Breast epithelium (tissue), 4 donors: ENCODE measurements around the gene ZNF862. TPM values are rescaled to one million over a fixed set of nuclear protein-coding genes. Genes with fewer than 3 reads are reported as not detected.

ENCODE experiments used
- DNase-seq, 2 donors: peaks; one replicate each; pipeline ENCODE4 v3.0.0-alpha.2; 2019; ENCODE audit warnings: low spot score in 2 of 2
- H3K27ac ChIP-seq, 2 donors: fragments of 200-600 bp; sonication (generic) in 1 of 2; one replicate each; pipeline ENCODE4 v1.5.1; 2016 to 2019; ENCODE audit warnings: mild to moderate bottlenecking in 1 of 2
- H3K27me3 ChIP-seq, 2 donors: fragments of 200-600 bp; sonication (generic) in 1 of 2; one replicate each; pipeline versions ENCODE4 v1.5.1 to v1.6.0; 2017 to 2019; ENCODE audit warnings: control low read depth in 1 of 2, mild to moderate bottlenecking in 1 of 2
- H3K36me3 ChIP-seq: fragments of 200-600 bp; one replicate; pipeline ENCODE4 v1.5.1; 2019
- H3K4me1 ChIP-seq, 2 donors: fragments of 200-600 bp; sonication (generic); one replicate each; pipeline ENCODE4 v1.5.1; 2016 to 2019; ENCODE audit warnings: control low read depth in 1 of 2
- H3K4me3 ChIP-seq, 3 donors: fragments of 200-600 bp; sonication (generic); 1 replicate in 2 of 3; 2 replicates in 1 of 3; pipeline ENCODE4 v1.5.1; 2016 to 2019; ENCODE audit warnings: mild to moderate bottlenecking in 3 of 3, moderate library complexity in 2 of 3
- H3K9me3 ChIP-seq, 2 donors: fragments of 200-600 bp; sonication (generic) in 1 of 2; one replicate each; pipeline ENCODE4 v1.5.1; 2016 to 2019; ENCODE audit warnings: control low read depth in 1 of 2
- POLR2A ChIP-seq: fragments of 450-650 bp; IDR thresholded peaks from one replicate; pipeline ENCODE4 v1.6.1; 2016; ENCODE audit warnings: antibody characterized with exemption, mild to moderate bottlenecking, moderate library complexity
- POLR2AphosphoS5 ChIP-seq, 3 donors: sonication (generic); formaldehyde crosslinking; IDR thresholded peaks; one replicate each; pipeline ENCODE4 v1.6.1; 2017; ENCODE audit warnings: antibody characterized with exemption in 3 of 3
- intact Hi-C: fragments of 100-400 bp; cut with DNase I; formaldehyde crosslinking; loops from one replicate; pipeline ENCODE4 v1.15.1; 2023; ENCODE audit warnings: low total_unique reads
- total RNA-seq, 3 donors: library from RNA; depleted of rRNA; stranded (reverse); fragments of >200 nt; gene quantifications; one replicate each; pipeline ENCODE4 v1.1.0, GENCODE V29; 2016
- TF ChIP-seq, protein P1 (sequence below), 3 donors: fragments of 450-650 bp; IDR thresholded peaks; one replicate each; pipeline ENCODE4 v1.5.1; 2016 to 2017; ENCODE audit warnings: antibody characterized with exemption in 3 of 3, mild to moderate bottlenecking in 3 of 3, moderate library complexity in 3 of 3

ZNF862 gene
- total RNA-seq, 3 donors from 2014 or later = 21.4 to 27.8 (median 27.2) TPM

- Histone ChIP-seq H3K4me3 (no peak overlapping the region), H3K9me3 (no peaks in the 10 kb centered on the region), H3K27me3 (no peaks in the 10 kb centered on the region), H3K4me1 (no peaks in the 10 kb centered on the region), H3K27ac (no peak overlapping the region), H3K36me3 (peaks cover 4% of the 10 kb centered on the region)
- no peak for TF ChIP-seq POLR2A
- TF ChIP-seq, protein P1, sequence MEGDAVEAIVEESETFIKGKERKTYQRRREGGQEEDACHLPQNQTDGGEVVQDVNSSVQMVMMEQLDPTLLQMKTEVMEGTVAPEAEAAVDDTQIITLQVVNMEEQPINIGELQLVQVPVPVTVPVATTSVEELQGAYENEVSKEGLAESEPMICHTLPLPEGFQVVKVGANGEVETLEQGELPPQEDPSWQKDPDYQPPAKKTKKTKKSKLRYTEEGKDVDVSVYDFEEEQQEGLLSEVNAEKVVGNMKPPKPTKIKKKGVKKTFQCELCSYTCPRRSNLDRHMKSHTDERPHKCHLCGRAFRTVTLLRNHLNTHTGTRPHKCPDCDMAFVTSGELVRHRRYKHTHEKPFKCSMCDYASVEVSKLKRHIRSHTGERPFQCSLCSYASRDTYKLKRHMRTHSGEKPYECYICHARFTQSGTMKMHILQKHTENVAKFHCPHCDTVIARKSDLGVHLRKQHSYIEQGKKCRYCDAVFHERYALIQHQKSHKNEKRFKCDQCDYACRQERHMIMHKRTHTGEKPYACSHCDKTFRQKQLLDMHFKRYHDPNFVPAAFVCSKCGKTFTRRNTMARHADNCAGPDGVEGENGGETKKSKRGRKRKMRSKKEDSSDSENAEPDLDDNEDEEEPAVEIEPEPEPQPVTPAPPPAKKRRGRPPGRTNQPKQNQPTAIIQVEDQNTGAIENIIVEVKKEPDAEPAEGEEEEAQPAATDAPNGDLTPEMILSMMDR (IDR thresholded peaks at IDR 0.05) = no peak
- no peak for TF ChIP-seq POLR2AphosphoS5 (IDR thresholded peaks at IDR 0.05)
- intact Hi-C loops = no loop called here
- no peak for DNase-seq
Observed at GRCh38 chr7:149859876-149860275, 21.7 kb downstream of the ZNF862 start.

- no peaks in the 10 kb centered on the region for H3K4me1 ChIP-seq
- peaks cover 4% of the 10 kb centered on the region for H3K36me3 ChIP-seq
Observed at GRCh38 chr7:149860821-149861727, 22.9 kb downstream of the ZNF862 start.

GRCh38 chr7:149861728-149862045, 23.5 kb downstream of the ZNF862 start:
- H3K4me3 ChIP-seq = no peak overlapping the region
- H3K4me1 ChIP-seq = no peaks in the 10 kb centered on the region
- no peaks in the 10 kb centered on the region for H3K27me3 ChIP-seq
- intact Hi-C loops = no loop called here
- no peaks in the 10 kb centered on the region for H3K9me3 ChIP-seq
- TF ChIP-seq POLR2A (no peak), POLR2AphosphoS5 (IDR thresholded peaks at IDR 0.05) (no peak)
- TF ChIP-seq, protein P1 (IDR thresholded peaks at IDR 0.05) = no peak
- no peak for DNase-seq
- no peak overlapping the region for H3K27ac ChIP-seq
- H3K36me3 ChIP-seq = peaks cover 4% of the 10 kb centered on the region

More at GRCh38 chr7:149860821-149861727, 22.9 kb downstream of the ZNF862 start:
- H3K4me3 ChIP-seq = no peak overlapping the region
- no peaks in the 10 kb centered on the region for H3K27me3 ChIP-seq
- TF ChIP-seq POLR2A (no peak), POLR2AphosphoS5 (IDR thresholded peaks at IDR 0.05) (no peak)
- TF ChIP-seq, protein P1 (IDR thresholded peaks at IDR 0.05) = no peak
- H3K27ac ChIP-seq = no peak overlapping the region
- H3K9me3 ChIP-seq = no peaks in the 10 kb centered on the region
- intact Hi-C loops = no loop called here
- no peak for DNase-seq

DNA sequence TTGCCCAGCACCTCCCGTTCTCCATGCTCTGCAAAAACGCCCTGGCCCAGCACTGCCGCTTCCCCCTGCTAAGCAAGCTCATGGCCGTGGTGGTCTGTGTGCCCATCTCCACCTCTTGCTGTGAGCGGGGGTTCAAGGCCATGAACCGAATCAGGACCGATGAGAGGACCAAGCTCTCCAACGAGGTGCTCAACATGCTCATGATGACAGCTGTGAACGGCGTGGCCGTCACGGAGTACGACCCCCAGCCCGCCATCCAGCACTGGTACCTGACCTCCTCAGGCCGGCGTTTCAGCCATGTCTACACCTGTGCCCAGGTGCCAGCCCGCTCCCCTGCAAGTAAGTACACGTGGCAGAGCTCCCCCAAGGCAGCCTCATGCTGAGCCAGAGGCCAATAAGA, 24.0 kb downstream of the ZNF862 start:
- H3K9me3 ChIP-seq = no peaks in the 10 kb centered on the region
- intact Hi-C loops = no loop called here
- H3K27me3 ChIP-seq = no peaks in the 10 kb centered on the region
- H3K4me3 ChIP-seq = no peak overlapping the region
- TF ChIP-seq, protein P1 (IDR thresholded peaks at IDR 0.05) = no peak
- TF ChIP-seq POLR2AphosphoS5 (IDR thresholded peaks at IDR 0.05) (no peak), POLR2A (no peak)
- H3K27ac ChIP-seq = no peak overlapping the region
- peaks cover 4% of the 10 kb centered on the region for H3K36me3 ChIP-seq
- H3K4me1 ChIP-seq = no peaks in the 10 kb centered on the region
- DNase-seq = no peak

DNA sequence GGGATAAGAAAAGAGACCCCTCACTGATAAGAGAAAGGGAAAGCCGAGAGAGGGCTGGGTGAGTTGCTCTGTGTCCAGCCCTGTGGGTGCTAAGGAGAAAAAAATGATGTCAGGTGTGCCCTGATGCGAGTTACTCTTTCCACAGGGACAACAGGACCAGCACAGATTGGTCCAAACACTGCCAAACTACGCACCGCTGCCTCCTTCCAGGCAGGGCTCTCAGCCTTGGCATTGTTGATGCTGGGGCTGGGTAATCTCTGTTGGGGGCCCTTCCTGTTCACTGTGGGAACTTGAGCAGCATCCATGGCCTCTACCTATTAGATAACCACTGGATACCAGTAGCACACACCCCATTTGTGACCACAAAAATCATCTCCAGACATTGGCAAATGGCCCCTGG, 25.3 kb downstream of the ZNF862 start:
- DNase-seq = no peak
- H3K27ac ChIP-seq = no peak overlapping the region
- peaks cover 0 to 3% of the 10 kb centered on the region in 2 donors for H3K4me1 ChIP-seq
- H3K9me3 ChIP-seq = no peaks in the 10 kb centered on the region
- no peaks in the 10 kb centered on the region for H3K27me3 ChIP-seq
- TF ChIP-seq POLR2AphosphoS5 (IDR thresholded peaks at IDR 0.05) (no peak), POLR2A (no peak)
- TF ChIP-seq, protein P1 (IDR thresholded peaks at IDR 0.05) = no peak
- H3K4me3 ChIP-seq = no peak overlapping the region
- peaks cover 4% of the 10 kb centered on the region for H3K36me3 ChIP-seq
- intact Hi-C loops = no loop called here
